ENCODE results near the gene ZDHHC14.

GRCh38 chr6:157400676-157401075, 19.7 kb downstream of the ZDHHC14 start:
- TF ChIP-seq CTCF (IDR thresholded peaks at IDR 0.05), result no peak
- no peak for TF ChIP-seq POLR2A (IDR thresholded peaks at IDR 0.05)

Measured in prostate gland (tissue), 2 donors.